Endothelial cell of hepatic sinusoid (primary cell): ENCODE data around the gene TUBGCP2.
"Not testable (repeated sequence)": the region's sequence is repeated elsewhere in the genome, so short reads cannot be mapped to it uniquely, and the experiment has no call there.

Experiments used
- in situ Hi-C: cut with HindIII; loops from 2 replicates; pipeline ENCODE4 v1.10.0; 2017; ENCODE audit warnings: low sequenced_read_pairs

The TUBGCP2 gene

GRCh38 chr10:133326745-133327650 is 18.3 kb upstream of the TUBGCP2 start:
- in situ Hi-C loops, result no loop called here

GRCh38 chr10:133326223-133326551 is 17.5 kb upstream of the TUBGCP2 start:
- in situ Hi-C loops, result no loop called here

GRCh38 chr10:133325440-133326222 is 17.0 kb upstream of the TUBGCP2 start:
- in situ Hi-C loops, result no loop called here

GRCh38 chr10:133324857-133325260 is 16.2 kb upstream of the TUBGCP2 start:
- in situ Hi-C loops, result no loop called here

- in situ Hi-C loops, result no loop called here
These were observed 15.6 kb upstream of the TUBGCP2 start for GRCh38 chr10:133324198-133324792.

GRCh38 chr10:133322064-133322709 is 13.5 kb upstream of the TUBGCP2 start:
- in situ Hi-C loops, result not testable (repeated sequence)

GRCh38 chr10:133320852-133321422 is 12.3 kb upstream of the TUBGCP2 start:
- in situ Hi-C loops, result not testable (repeated sequence)

- in situ Hi-C loops, result no loop called here
These were observed 9.9 kb upstream of the TUBGCP2 start for GRCh38 chr10:133318494-133319127.

- in situ Hi-C loops, result no loop called here
These were observed 8.1 kb upstream of the TUBGCP2 start for GRCh38 chr10:133316732-133317131.

GRCh38 chr10:133316266-133316665 is 7.6 kb upstream of the TUBGCP2 start:
- in situ Hi-C loops, result no loop called here

GRCh38 chr10:133315847-133316246 is 7.2 kb upstream of the TUBGCP2 start:
- in situ Hi-C loops, result no loop called here

GRCh38 chr10:133314911-133315310 is 6.2 kb upstream of the TUBGCP2 start:
- in situ Hi-C loops, result no loop called here

GRCh38 chr10:133313192-133313591 is 4.5 kb upstream of the TUBGCP2 start:
- in situ Hi-C loops, result no loop called here

GRCh38 chr10:133312769-133313145 is 4.1 kb upstream of the TUBGCP2 start:
- in situ Hi-C loops, result no loop called here

- in situ Hi-C loops, result no loop called here
These were observed 3.5 kb upstream of the TUBGCP2 start for GRCh38 chr10:133312016-133312768.

- in situ Hi-C loops, result no loop called here
These were observed 2.9 kb upstream of the TUBGCP2 start for GRCh38 chr10:133311570-133311969.

- in situ Hi-C loops, result no loop called here
These were observed 2.1 kb upstream of the TUBGCP2 start for GRCh38 chr10:133310789-133311188.

- in situ Hi-C loops, result no loop called here
These were observed 1.7 kb upstream of the TUBGCP2 start for GRCh38 chr10:133310399-133310755.

- in situ Hi-C loops, result loop anchor here (10.0 kb wide), 2 partner anchors 55 kb away; no protein-coding TSS in a partner anchor
These were observed 1.2 kb upstream of the TUBGCP2 start for GRCh38 chr10:133309720-133310398.
